Natural killer cell treated with Interleukin-12 subunit alpha and Interleukin-12 subunit beta and Interleukin-15 and Interleukin-18, amount 100 ng/mL, for 72 hours (primary cell): ENCODE measurements around the gene STX1B. TPM values are rescaled to one million over a fixed set of nuclear protein-coding genes. Genes with fewer than 3 reads are reported as not detected.
A peak's percentile ranks its signal among the peaks of the same experiment; 100 is the strongest.

Source experiments
- ATAC-seq, 2 donors: fragments of 150-1000 bp; cut with Tn5 transposase in 1 of 2; sonication (Bioruptor Pico), chemical (Tn5 transposase) in 1 of 2; 2 replicates each; pipeline ENCODE4 v1.10.0; 2021
- DNase-seq: peaks from one replicate; pipeline ENCODE4 v3.0.0; 2022; ENCODE audit warnings: low spot score
- H3K27ac Mint-ChIP-seq, 2 donors: 1 replicate in 1 of 2; 2 replicates in 1 of 2; pipeline ENCODE4 v1.8.0; 2022; ENCODE audit warnings: mixed read lengths in 2 of 2, mild to moderate bottlenecking in 1 of 2, moderate library complexity in 1 of 2
- H3K27me3 Mint-ChIP-seq, 2 donors: 1 replicate in 1 of 2; 2 replicates in 1 of 2; pipeline ENCODE4 v1.8.0; 2022; ENCODE audit warnings: mixed read lengths in 2 of 2
- H3K36me3 Mint-ChIP-seq: one replicate; pipeline ENCODE4 v1.8.0; 2022; ENCODE audit warnings: mixed read lengths
- H3K4me1 Mint-ChIP-seq, 2 donors: 1 replicate in 1 of 2; 2 replicates in 1 of 2; pipeline ENCODE4 v1.8.0; 2022; ENCODE audit warnings: low read depth in 2 of 2, mixed read lengths in 2 of 2, mild to moderate bottlenecking in 1 of 2
- H3K4me3 Mint-ChIP-seq: one replicate; pipeline ENCODE4 v1.8.0; 2022; ENCODE audit warnings: mixed read lengths
- H3K9me3 Mint-ChIP-seq: 2 replicates; pipeline ENCODE4 v1.8.0; 2022; ENCODE audit warnings: mixed read lengths
- total RNA-seq, 2 donors: library from RNA; stranded (reverse); gene quantifications; one replicate each; pipeline ENCODE4 v1.2.3, GENCODE V29; 2022

The STX1B gene
- total RNA-seq, 2 donors from 2014 or later: 0.05 to 0.50 TPM

DNA sequence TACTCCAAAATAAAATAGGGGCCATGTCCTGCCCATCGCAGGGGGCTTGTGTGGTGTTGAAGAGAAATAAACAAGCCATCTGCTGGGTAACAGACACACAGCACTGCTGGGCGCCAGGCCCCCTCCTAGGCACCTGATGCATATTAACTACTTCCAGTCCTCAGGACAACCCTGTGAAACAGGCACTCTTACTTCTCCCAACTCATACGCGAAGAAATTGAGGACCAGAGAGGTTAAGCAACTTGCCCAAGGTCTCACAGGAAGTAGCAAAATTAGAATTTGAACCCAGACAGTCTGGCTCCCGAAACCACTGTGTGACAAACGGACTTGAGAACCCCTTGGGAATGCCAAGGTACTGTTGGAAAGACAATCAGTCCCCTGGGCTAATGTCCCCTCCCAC lies 2.8 kb downstream of the STX1B start:
- H3K36me3 Mint-ChIP-seq: no peaks in the 10 kb centered on the region
- no peaks in the 10 kb centered on the region for H3K9me3 Mint-ChIP-seq
- no peak for DNase-seq
- H3K4me1 Mint-ChIP-seq: peaks cover 6 to 15% of the 10 kb centered on the region in 2 donors
- ATAC-seq: no peak
- H3K27me3 Mint-ChIP-seq: peaks cover 29 to 31% of the 10 kb centered on the region in 2 donors
- H3K4me3 Mint-ChIP-seq: no peak overlapping the region
- H3K27ac Mint-ChIP-seq: no peak overlapping the region

DNA sequence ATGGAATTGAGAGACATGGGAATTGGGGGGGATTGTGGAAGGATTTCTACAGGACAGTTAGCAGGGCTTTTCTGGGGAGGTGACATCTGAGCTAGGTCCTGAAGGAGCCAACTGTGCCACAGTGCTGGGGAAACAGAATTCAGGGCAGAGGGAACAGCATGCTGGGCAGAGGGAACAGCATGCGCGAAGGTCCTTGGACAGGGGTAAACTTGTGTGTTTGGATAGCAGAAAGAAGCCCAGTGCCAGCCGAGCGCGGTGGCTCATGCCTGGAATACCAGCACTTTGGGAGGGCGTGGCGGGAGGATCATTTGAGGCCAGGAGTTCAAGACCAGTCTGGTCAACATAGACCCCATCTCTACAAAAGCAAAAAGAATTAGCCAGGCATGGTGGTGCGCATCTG lies 3.8 kb downstream of the STX1B start:
- no peak for ATAC-seq
- H3K27ac Mint-ChIP-seq: no peak overlapping the region
- DNase-seq: no peak
- H3K4me3 Mint-ChIP-seq: no peak overlapping the region
- H3K4me1 Mint-ChIP-seq: peaks cover 4 to 9% of the 10 kb centered on the region in 2 donors
- no peaks in the 10 kb centered on the region for H3K9me3 Mint-ChIP-seq
- peaks cover 18 to 23% of the 10 kb centered on the region in 2 donors for H3K27me3 Mint-ChIP-seq
- H3K36me3 Mint-ChIP-seq: no peaks in the 10 kb centered on the region

DNA sequence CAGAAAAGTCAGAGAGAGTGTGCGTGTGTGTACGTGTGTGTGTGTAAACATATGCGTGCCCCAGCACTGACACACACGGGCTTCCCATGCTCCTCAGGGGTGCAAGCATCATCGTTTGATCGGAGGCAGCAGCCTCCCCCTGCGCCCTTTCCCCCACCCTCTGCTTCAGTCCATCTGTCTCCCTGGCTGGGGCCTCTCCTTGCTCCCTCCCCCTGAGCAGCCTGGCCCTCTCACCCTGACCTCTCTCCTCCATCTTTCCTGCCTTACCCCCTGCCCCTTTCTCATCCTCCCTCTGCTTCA lies 4.4 kb downstream of the STX1B start:
- Mint-ChIP-seq H3K27me3 (peaks cover 12 to 19% of the 10 kb centered on the region in 2 donors), H3K27ac (no peak overlapping the region), H3K9me3 (no peaks in the 10 kb centered on the region), H3K4me1 (peaks cover 0 to 5% of the 10 kb centered on the region in 2 donors), H3K4me3 (no peak overlapping the region), H3K36me3 (no peaks in the 10 kb centered on the region)
- ATAC-seq (no peak), DNase-seq (no peak)

DNA sequence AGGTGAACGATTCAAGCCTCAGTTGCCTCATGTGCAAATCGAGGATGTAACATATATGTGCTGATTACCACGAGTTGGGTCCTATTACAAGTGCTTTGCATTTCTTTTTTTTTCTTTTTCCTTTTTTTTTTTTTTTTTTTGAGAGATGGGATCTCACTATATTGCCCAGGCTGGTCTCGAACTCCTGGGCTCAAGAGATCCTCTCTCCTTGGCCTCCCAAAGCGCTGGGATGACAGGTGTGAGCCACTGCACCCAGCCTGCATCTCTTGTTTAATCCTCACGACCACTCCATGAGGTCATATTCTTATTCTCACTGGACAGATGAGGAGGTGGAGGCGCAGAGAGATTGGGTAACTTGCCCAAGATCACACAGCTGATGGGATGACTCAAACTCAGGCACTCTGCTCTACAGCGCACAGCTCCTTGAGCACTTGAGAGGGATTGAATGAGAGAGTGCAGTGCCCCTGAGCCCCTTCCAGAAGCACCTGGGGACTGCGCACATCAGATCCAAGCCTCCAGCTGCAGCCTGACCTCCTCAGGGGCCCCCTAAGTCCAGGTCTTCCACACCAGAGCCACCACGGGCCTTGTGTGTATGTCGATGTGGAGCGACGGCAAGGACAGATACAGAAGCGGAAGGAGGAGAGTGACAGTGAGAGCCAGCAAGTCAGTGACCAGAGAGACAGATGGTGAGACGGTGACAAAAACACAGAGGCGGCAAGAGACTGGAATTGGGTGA lies 4.9 kb downstream of the STX1B start:
- H3K27me3 Mint-ChIP-seq: peaks cover 12 to 19% of the 10 kb centered on the region in 2 donors
- H3K27ac Mint-ChIP-seq: no peak overlapping the region
- no peak overlapping the region for H3K4me3 Mint-ChIP-seq
- DNase-seq: no peak
- ATAC-seq: no peak
- no peaks in the 10 kb centered on the region for H3K9me3 Mint-ChIP-seq
- peaks cover 0 to 5% of the 10 kb centered on the region in 2 donors for H3K4me1 Mint-ChIP-seq
- H3K36me3 Mint-ChIP-seq: no peaks in the 10 kb centered on the region

DNA sequence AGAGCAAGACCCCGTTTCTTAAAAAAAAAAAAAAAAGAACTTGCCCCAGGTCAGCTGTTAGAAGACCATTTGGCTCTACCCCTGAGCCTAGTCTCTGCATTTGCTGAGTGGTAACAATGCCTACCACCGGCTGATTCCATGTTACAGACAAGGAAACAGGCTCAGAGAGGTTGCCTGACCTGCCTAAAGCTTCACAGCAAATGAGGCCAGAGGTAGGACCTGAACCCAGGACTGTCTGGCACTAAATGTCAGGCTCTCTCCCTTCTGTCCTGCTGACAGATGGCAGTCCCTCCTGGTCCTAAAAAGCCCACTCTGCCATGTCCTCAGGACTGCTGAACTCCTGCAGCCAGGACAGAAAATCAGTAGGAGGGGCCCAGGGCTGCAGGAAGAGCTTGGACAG lies 5.8 kb downstream of the STX1B start:
- DNase-seq (no peak), ATAC-seq (no peak)
- peaks cover 8 to 14% of the 10 kb centered on the region in 2 donors for H3K27me3 Mint-ChIP-seq
- no peak overlapping the region for H3K27ac Mint-ChIP-seq
- no peaks in the 10 kb centered on the region for H3K9me3 Mint-ChIP-seq
- H3K4me3 Mint-ChIP-seq: no peak overlapping the region
- peaks cover 0 to under 1% of the 10 kb centered on the region in 2 donors for H3K4me1 Mint-ChIP-seq
- H3K36me3 Mint-ChIP-seq: no peaks in the 10 kb centered on the region

DNA sequence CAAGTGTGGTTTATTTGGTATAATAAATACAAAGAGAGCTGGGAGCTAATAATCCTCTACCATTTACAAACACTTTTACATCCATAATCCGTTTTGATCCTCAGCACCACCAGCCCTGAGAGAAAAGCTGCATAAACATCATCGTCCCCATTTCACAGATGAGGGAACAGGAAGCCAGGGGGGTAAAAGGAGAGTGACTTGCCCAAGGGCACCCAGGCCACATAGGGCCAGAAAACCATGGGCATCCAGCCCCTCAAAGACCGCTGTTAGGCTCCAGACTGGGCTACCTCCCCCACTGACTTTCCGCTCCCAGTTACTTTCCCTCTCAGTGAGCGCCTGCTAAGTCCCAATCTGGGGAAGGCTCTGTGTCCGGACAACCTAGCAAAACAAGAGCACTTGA lies 6.7 kb downstream of the STX1B start:
- Mint-ChIP-seq H3K9me3 (no peaks in the 10 kb centered on the region), H3K27ac (no peak overlapping the region), H3K36me3 (no peaks in the 10 kb centered on the region), H3K4me3 (no peak overlapping the region), H3K4me1 (no peaks in the 10 kb centered on the region), H3K27me3 (peaks cover 0 to 6% of the 10 kb centered on the region in 2 donors)
- DNase-seq: no peak
- no peak for ATAC-seq

DNA sequence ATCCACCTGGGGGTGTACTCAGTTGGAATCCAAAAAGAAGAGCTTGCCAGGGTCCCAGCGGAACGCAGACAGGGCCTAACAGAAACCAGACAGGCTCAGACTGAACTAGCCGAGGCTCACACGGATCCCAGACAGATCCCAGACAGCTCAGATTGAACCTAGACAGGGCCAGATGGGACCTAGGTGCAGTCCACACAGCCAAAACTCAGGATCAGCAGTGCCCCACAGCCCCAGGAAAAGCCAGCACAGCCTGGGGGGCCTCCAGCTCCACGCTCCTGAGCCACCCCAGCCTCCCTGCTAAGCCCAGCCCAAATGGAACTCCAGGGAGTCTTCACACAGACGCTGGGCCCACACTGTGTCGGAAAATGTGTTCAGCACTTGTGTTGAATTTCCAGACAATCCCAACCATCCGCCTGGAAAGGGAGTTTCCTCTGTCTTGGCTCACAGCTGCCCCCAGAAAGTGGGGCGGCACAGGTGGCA lies 7.5 kb downstream of the STX1B start:
- no peak for DNase-seq
- no peak overlapping the region for H3K4me3 Mint-ChIP-seq
- no peak for ATAC-seq
- H3K27me3 Mint-ChIP-seq: peaks cover 0 to 6% of the 10 kb centered on the region in 2 donors
- H3K9me3 Mint-ChIP-seq: no peaks in the 10 kb centered on the region
- H3K36me3 Mint-ChIP-seq: no peaks in the 10 kb centered on the region
- H3K4me1 Mint-ChIP-seq: no peaks in the 10 kb centered on the region
- no peak overlapping the region for H3K27ac Mint-ChIP-seq

DNA sequence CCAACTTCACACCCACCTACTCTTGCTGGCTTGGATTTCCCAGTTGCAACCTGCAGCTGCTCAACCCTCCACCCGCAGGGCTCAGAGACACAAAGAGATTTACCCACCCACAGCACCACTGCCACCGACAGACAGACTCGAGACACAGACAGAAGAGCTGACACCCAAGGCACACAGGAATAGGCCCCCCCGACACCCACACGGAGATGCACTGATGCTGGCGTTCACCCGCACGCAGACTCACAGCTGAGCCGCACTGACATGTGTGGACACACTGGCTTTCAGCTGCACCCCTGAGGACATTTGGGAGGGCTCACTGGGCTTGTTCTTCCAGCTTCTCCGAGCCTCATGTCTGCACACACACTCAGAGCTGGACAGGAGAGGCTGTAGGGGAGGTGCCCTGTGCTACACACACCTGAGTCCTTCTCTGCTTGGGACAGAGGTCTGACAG lies 8.2 kb downstream of the STX1B start:
- Mint-ChIP-seq H3K27ac (no peak overlapping the region), H3K9me3 (no peaks in the 10 kb centered on the region), H3K4me1 (no peaks in the 10 kb centered on the region), H3K4me3 (no peak overlapping the region), H3K36me3 (no peaks in the 10 kb centered on the region), H3K27me3 (peaks cover 0 to 6% of the 10 kb centered on the region in 2 donors)
- DNase-seq (no peak), ATAC-seq (no peak)

DNA sequence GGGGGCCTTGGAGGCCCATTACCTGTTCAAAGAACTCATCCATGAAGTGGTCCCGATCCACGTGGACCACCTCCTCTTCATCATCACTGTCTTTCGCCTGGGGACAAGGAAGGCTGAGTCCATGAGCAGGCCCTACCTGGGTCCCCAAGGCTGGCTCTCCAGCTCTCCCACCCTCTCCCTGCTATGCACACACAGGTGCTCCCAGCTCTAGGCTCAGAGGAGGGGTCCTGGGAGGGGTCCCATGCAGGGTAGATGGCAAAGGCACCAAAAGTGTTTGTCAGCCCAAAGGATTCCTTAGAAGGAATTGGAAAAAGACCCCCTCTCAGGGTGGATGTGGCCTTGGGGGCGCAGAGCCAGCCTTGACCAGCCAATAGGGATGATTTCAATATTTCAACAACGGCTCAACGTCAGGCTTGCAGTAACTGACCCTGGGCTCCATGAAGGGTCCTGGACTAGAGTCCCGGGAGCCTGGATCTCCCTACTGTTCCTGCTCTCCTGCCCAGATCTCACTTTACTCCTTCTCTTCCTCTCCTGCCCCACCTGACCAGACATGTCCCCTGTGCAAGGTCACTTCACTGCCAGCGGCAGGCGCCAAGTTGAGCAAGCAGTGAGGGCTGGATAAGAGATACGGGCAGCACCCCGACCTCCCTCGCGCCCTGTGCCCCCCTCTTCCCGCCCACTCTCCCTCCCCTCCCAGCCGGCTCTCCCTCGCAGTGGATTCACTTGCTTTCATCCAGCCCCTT lies 8.8 kb downstream of the STX1B start:
- Mint-ChIP-seq H3K27me3 (peaks cover 0 to 6% of the 10 kb centered on the region in 2 donors), H3K4me1 (no peaks in the 10 kb centered on the region), H3K27ac (no peak overlapping the region), H3K4me3 (no peak overlapping the region), H3K36me3 (no peaks in the 10 kb centered on the region), H3K9me3 (no peaks in the 10 kb centered on the region)
- ATAC-seq (no peak), DNase-seq (no peak)

DNA sequence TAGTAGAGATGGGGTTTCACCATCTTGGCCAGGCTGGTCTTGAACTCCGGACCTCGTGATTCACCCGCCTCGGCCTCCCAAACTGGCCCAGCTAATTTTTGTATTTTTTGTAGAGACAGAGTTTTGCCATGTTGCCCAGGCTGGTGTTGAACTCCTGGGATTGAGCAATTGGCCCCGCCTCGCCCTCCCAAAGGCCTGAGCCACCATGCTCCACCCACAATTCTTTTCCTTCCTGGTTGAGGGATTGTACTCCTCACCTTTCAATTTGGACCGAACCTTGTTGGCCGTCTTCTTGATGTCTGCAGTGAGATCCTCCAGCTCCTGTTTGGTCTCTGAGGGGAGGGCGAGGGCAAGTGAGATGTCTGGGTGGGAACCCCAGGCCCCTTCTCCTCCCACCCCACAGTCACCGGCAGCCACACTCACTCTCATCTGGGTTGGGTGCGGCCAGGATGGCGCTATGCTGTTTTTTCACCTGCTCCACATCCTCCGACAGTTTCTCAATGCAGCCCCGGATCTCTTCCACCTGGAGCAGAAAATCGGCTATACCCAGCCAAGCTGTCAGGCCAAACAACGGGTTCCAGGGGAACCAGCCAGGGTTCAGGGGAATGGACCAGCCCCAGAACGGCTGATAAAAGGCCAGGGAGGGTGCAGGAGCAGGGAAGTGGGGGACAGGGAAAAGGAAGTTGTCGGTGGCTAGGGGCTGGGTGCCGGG lies 9.6 kb downstream of the STX1B start:
- no peaks in the 10 kb centered on the region for H3K9me3 Mint-ChIP-seq
- H3K4me1 Mint-ChIP-seq: peaks cover 4 to 6% of the 10 kb centered on the region in 2 donors
- ATAC-seq (no peak), DNase-seq (no peak)
- no peak overlapping the region for H3K27ac Mint-ChIP-seq
- H3K36me3 Mint-ChIP-seq: no peaks in the 10 kb centered on the region
- H3K4me3 Mint-ChIP-seq: no peak overlapping the region
- peaks cover 0 to 6% of the 10 kb centered on the region in 2 donors for H3K27me3 Mint-ChIP-seq

DNA sequence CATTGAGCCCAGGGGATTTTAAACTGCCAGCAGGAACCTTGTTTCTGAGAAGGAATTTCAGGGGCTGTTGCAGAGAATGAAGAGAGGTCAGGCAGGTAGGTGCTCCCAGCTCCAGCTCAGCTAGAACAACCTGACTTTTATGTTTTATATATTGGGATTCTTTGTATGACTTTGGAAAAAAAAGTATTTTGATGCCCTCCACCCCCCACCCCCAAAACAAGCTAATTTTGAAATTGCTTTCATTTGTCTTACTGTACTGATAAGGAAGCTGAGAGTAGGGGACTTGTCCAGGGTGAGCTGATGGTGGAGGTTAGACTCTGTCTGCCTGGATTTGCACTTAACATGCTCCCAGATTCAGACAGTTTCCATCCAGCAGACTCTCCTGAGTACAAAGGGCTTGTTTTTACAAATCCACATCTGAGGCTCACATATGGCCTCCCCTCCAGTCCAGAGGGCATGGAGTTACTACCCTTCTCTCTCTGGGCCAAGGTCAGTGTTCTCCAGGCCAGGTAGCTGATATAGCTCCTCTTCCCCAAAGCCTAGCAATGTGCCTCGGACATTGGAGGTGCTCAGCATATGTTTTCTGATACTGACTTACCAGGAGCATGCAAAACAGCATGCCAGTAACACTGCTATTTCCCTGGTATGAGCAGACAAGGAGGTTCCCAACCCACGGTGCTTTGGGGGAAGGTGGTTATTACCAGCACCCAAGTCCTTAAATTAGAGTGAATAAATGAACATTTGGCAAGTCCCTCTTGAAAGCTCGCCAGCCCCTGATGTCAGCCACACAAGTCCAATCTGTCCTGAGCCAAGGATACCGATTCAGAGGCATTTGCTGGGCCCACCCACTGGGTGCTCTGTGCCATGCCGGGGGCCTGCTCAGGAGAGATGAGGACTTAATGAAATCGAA lies 11.3 kb downstream of the STX1B start:
- Mint-ChIP-seq H3K36me3 (no peaks in the 10 kb centered on the region), H3K9me3 (no peaks in the 10 kb centered on the region), H3K27ac (no peak overlapping the region), H3K27me3 (peaks cover 0 to 6% of the 10 kb centered on the region in 2 donors), H3K4me1 (peaks cover 7 to 14% of the 10 kb centered on the region in 2 donors), H3K4me3 (no peak overlapping the region)
- ATAC-seq (no peak), DNase-seq (no peak)

DNA sequence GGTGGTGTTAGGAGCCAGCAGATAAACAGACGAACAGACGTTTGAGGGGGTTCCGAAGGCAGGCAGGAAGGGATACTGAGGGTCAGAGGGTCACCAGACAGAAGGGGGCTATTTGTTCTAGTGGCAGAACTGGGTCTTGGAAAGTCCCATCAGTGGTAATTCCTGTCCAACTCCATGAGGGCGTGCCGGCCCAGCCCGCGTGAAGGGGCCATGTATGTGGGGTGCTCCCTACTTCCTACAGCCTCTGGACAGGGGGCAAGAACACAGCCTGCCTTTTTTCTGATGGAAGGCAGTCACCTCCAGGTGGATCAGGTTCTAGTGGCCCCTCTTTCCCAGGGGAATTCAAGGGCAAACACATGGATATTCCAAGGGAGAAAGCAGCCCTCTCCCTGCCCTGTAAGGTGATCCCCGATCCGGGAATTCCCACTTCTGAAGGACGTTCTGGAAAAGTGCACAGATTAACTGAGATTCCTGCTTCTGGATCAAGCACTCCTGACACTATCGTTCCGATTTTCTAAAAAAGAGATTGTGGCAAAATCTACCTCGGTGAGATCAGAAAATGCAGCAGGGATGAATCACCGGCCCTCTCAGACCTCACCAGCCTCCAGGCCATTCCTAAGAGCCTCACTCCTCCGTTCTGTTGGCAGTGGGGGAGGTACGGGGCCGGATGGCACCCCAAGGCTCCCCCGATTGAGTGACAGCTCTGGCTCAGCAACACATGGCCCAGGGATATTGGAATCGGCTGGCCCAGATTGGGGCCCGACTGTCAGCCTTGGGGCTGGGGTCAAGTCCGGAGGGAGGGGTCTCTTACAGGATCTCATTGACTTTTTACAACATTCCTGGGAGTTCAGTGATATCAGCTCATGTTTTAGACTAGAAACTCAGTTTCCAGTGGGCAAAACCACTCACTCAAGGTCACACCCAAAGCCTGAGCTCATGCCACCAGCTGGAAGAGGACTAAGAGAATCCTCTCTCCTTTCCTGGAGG lies 12.4 kb downstream of the STX1B start:
- Mint-ChIP-seq H3K9me3 (no peaks in the 10 kb centered on the region), H3K4me1 (peaks cover 7 to 14% of the 10 kb centered on the region in 2 donors), H3K27me3 (peaks cover 0 to 6% of the 10 kb centered on the region in 2 donors), H3K36me3 (no peaks in the 10 kb centered on the region), H3K27ac (no peak overlapping the region), H3K4me3 (peak overlapping the region; percentile 8)
- no peak for DNase-seq
- no peak for ATAC-seq
